CD4-positive, alpha-beta T cell treated with Interleukin-17A for 4 hours (primary cell): Measurements from ENCODE around the gene ZNF496.
"Not testable (repeated sequence)": the region's sequence is repeated elsewhere in the genome, so short reads cannot be mapped to it uniquely, and the experiment has no call there.

Source experiments
- DNase-seq: peaks from one replicate; pipeline ENCODE4 v3.0.0-alpha.2; 2020; ENCODE audit warnings: mixed read lengths

ZNF496 gene

GRCh38 chr1:247358920-247359319, 27.3 kb upstream of the ZNF496 start:
- DNase-seq: no peak

DNA sequence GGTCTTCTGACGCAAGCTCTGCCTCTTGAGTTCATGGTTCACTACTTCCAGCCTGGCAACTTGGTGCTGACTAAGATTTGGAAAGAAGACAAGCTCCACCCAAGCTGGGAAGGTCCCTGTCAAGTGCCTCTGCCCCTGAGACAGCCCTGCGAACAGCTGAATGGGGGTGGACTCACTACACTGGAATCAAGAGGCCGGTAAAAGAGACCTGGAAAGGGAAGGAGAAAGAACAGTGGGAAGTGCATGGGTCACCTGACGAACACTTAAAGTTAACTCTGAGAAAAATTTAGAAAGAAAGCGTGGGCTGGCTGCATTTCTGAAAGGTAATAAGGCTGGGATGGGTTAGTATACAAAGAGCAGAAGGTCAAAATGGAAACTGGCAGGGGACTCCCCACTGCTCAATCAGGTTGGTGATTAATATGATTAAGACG, 26.1 kb upstream of the ZNF496 start:
- no peak for DNase-seq

GRCh38 chr1:247357052-247357780, 25.5 kb upstream of the ZNF496 start:
- DNase-seq: no peak

- DNase-seq: not testable (repeated sequence)
These were observed 23.5 kb upstream of the ZNF496 start for GRCh38 chr1:247355160-247355559.

DNA sequence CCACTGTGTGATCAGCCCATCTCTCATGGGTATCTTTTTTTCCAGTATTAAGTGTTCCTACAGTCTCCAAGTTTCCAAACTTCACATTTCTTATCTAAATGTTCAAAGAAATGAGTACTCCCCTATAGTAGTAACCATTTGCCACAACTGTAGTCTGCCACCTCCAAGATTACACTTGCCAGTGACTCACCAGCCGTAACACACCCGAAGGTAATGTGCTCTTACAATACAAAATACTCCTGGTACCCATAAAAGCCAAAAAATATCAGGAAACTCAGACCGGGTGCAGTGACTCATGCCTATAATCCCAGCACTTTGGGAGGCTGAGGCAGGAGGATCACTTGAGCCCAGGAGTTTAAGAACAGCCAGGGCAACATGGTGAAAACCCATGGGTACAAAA, 20.5 kb upstream of the ZNF496 start:
- DNase-seq: no peak

- no peak for DNase-seq
These were observed 18.9 kb upstream of the ZNF496 start for GRCh38 chr1:247350587-247350986.

DNA sequence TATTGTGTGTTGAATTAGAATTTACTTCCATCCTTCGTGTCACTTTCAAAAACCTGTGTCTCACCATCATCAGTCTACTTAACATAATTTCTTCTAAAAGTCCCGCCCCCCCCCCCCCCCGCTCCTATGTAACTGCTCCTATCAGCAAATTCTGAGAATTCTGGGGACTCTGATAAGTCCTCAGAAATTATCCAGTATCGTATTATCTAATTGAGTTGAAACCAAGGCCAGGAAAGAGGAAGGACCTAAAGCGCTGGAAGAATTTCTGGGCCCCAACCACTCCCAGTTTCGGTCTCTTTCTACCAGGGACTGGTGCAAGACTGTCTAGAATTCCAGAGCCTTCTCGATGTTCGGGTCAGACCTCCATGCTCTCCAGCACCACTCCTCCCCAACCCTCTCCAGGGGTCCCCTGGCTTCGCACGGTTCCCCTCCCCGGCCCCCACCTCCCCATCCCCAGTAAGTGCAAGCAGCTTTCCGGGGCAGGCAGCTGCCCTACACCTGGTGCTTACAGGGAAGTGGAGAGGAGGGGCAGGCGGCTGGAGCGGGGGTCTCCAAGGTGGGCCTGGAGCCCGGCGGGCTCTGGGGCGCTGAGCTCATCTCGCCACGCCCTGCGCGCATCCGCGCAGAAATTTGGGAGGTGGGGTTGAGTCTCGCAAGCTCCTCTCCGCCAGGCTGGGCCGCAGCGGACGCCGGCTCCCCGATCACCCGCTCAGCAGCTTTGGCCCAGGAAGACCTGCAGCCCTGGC, 16.0 kb upstream of the ZNF496 start:
- no peak for DNase-seq

- no peak for DNase-seq
These were observed 14.2 kb upstream of the ZNF496 start for GRCh38 chr1:247345881-247346280.

DNA sequence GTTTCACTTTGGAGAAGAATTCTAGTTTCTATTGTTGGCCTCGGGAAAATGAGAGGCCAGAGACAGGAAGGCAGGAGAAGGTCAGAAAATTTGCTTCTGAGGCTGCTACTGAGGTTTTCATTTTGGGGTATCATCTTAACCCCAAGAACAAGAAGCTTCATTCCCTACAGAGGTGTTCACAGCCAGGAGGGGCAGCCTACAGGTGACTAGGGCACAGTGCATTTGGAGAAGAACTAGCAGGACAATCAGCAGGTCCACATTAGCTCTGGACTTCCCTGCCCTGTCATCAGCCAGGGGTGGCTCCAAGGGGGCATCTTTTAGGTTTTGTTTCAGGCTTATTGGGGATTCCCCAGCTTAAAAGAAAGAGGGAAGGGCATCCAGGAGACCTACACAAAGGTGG, 12.1 kb upstream of the ZNF496 start:
- DNase-seq: no peak

DNA sequence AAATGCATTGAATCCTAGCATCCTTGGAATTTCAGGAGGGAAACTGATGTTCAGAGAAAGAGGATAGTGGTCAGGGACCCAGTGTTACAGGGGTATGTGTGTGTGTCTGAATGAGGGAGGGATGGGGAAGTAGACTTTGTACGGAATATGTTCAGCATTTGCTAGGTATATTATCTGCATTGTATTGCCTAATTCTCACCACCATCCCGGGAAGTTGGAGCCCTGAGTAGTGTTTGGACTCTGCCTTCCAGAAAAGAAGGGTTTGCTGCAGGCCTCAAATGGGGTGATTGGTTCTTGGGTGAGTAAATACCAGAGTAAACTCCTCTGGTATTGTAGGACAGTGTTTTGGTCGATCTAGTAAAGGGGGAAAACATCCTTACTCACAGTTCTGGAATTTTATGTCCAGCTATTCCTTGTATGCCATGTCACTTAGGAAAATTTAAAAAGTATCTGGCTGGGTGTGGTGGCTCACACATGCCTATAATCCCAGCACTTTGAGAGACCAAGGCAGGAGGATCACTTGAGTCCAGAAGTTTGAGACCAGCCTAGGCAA, 7.1 kb upstream of the ZNF496 start:
- no peak for DNase-seq

DNA sequence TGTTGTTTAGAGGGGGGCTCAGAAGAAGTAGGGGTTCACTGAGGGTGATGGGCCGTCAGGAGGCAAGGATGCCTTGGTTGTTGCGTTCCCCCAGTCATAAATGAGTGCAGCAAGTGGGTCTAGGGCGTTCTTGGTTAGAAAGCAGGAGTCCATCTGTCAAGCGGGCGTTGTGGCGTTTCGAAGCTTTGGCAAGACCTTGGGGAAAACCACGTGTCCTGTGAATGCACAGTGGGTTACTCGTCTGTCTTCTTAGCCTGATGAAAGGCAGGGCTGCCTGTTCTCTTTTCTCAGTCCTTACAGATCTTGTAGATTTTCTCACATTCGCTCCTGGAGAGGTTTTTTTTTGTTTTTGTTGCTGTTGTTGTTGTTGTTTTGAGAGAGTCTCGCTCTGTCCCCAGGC, 6.3 kb upstream of the ZNF496 start:
- no peak for DNase-seq

- no peak for DNase-seq
These were observed 5.6 kb upstream of the ZNF496 start for GRCh38 chr1:247337250-247337746.

- DNase-seq: no peak
These were observed 4.7 kb upstream of the ZNF496 start for GRCh38 chr1:247336390-247336789.

DNA sequence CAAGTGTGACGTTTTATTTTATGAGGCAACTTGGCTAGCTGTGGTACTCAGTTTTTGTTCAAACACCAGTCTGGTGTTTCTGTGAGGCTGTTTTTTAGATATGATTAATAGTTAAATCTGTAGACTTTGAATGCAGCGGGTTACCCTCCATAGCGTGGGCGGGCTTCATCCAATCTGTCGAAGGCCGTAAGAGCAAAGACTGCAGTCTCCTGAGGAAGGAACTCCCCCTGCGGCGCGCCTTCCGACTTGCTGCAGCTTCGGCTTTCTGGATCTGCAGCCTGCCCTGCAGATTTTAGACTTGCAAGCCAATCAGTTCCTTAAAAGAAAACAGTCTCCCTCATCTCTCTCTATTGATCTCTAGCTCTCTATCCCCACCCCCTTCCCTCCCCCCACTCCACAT, 4.2 kb upstream of the ZNF496 start:
- DNase-seq: no peak

- no peak for DNase-seq
These were observed 2.9 kb upstream of the ZNF496 start for GRCh38 chr1:247334378-247335133.

DNA sequence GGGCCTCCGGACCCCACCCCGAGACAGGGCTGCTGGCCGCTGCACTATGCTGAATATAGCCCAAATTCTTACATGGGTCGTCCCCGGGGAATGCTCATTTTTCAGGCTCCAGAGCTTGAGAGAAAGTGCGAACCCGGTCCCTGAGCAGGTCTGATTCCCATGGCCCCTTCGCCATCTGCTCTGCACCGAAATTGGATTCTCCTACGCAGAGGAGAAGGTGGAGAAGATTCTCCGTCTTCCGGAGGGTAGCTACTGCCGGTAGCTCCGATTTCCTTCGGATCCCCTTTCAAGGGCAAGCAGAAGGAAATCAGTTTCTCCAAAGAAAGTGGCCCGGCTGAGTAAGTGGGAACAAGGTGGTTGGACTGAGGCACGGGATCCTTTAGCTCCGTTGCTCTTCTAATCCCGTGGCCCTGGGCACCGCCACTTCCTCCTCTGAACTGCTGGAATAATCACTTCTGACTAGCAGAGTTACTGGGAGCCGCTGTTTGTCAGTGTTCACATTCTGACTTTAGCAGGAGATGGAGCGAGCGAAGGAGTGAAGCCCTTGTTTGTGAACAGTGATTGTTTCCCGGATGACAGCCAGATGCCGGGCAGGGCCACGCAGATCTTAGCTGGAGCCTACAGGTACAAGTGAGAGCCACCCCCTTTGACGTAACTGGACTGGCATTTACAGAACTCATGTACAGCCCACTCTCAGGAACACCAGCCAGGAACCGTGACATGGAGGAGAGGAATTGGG, 1.1 kb upstream of the ZNF496 start:
- no peak for DNase-seq

DNA sequence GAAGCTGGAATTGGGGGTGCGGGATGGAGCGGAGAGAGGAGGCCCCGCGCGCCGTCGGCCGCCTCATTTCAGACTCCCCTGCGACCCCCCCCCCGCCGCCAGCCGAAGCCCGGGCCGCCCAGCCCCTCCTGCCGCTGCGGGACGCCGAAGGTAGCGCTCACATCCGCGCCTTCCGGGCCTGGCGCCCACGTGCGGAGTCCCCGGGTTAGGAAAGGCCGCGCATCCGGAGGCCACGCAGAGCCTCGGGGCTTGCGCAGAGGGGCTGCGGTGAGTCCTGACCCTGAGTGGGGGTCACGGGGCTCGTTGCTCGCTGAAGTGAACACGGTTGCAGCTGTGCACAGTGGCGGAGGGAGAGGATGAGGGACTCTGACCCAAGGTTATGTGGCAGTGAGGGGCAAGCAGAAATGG, 552 bp upstream of the ZNF496 start:
- DNase-seq: peak; percentile 66

- peak; percentile 80 for DNase-seq
These were observed 519 bp downstream of the ZNF496 start for GRCh38 chr1:247331172-247331524.

DNA sequence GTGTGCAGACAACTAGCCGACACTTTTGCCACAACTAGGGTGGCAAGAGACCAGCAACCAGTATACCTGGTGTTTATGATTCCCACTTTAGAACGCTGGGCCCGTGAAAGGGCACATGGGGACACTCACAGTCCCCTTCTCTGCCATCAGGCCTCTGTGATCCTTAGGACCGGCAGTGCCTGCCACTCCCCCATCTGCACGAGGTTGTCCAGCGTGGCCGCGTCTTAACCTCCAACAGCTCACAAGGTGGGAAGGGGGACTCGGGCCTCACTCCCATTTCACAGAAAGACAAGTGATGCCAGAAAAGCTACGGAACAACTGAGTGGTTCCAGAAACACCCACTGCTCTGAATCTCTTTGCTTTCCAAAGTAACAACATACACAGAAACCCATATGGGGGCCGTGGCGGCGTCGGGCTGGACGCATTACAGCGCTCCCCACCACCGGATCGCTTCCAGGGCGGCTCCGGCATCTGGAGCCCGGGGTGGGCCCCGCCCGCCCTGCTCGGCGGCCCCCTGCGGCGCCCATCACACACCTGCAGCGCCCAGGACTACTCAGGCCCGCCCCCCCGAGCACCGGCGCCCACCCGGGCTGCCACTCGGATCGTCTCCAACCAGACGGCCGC, 1.0 kb downstream of the ZNF496 start:
- DNase-seq: no peak

DNA sequence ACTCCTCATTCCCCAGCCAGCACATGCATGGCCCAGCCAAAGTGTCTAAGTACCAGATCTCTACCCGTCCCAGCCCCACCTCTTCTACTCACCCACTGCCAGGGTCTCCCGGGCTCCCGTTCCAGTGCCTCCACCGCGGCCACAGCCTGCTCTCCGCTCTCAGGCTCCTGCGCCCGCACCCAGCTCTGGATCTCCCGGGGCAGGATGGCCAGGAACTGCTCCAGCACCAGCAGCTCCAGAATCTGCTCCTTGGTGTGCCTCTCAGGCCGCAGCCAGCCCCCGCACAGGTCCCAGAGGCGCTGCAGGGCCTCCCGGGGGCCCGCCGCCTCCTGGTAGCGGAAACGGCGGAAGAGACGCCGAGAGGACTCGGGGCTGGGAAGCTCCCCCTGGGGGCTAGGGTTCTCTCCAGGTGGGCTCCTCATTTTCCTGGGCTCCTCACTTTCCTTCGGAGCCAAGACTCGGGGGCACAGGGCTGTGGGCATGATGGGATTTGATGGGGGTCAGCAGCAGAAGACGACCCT, 2.5 kb downstream of the ZNF496 start:
- no peak for DNase-seq

DNA sequence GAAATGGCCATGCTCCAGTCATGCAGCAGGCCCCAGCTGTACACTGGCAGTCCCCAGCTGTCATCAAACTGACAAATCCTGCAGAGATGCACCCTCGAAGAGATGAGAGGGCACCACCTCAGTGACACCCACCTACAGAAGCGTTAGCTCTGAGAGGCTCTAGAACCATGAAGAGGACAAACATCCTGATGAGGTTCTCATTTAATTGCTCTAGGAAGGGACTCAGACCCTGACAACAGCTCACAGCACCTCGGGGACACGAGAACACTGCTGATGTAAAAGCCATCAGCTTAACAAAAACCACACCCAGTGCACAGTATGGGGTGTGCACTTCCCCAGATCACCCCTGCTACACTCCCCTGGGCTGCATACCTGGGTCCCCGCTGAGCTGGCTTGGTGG, 3.4 kb downstream of the ZNF496 start:
- DNase-seq: no peak
